ENCODE results near the gene METTL17.

The METTL17 gene

DNA sequence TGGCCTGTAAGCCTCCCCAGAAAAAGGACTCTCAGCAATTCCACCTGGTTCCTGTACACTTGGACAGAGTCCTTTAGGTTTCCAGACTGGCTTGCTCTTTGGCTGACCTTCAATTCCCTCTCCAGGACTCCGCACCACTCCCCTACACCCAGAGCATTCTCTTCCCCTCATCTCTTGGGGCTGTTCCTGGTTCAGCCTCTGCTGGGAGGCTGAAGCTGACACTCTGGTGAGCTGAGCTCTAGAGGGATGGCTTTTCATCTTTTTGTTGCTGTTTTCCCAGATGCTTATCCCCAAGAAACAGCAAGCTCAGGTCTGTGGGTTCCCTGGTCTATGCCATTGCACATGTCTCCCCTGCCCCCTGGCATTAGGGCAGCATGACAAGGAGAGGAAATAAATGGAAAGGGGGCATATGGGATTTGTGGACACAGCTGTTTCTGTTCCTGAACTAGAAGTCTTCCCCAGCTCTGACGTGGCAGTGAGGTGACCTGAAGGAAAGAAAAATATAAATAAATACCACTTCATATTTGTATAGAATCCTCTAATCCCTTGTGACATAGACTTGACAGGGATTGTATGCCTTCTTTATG is 53.7 kb downstream of the METTL17 start:
- no peak for DNase-seq (ENCODE audit: low read depth in 2 of 2)

DNA sequence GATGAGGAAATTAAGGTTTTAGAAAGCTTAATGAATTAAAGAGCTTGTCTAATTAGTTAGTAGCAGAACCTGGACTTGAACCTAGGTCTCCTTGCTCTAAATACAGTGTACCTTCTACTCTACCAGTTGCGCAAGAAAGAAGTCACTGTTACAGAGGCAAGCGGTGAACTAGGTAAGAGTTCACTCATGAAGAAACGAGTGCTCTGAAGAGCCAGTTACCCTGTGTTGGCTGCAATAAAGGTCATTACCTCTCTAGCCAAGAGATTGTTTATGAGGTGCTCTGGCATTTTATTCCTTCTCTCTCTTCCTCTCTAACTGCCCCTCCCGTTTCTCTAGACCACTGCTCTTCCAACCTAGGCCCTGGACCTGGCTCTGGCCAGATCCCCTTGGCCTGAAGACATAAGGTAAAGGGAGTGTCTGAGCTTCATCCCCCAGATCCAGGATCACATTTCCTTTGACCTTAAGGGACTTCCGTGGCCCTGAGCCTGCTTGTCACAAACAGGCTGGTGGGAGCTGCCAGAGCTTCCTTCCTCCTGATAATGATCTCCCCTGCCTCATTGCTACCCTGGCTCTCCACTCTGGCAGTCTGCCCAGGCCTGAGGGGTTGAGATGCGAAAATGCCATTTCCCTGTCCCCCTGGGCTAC is 54.3 kb downstream of the METTL17 start:
- DNase-seq (ENCODE audit: low read depth in 2 of 2) = no peak
